Loucy (cell line): ENCODE data around the gene CROCC2.

Source experiments
- CTCF ChIP-seq: fragments of 200-600 bp; sonication (generic); conservative IDR thresholded peaks from 2 replicates; pipeline ENCODE4 v1.5.1; 2014; ENCODE audit warnings: mild to moderate bottlenecking, antibody characterized with exemption, low read length
- EZH2phosphoT487 ChIP-seq: fragments of 200-600 bp; IDR thresholded peaks from 2 replicates; pipeline ENCODE4 v1.6.1; 2018; ENCODE audit warnings: antibody characterized with exemption, mild to moderate bottlenecking, moderate library complexity, borderline replicate concordance

- no peak for TF ChIP-seq CTCF
- no peak for TF ChIP-seq EZH2phosphoT487
Observed at GRCh38 chr2:240997856-240998705, 91.9 kb downstream of the CROCC2 start, which contains the start of gene SNED1.
